Activated naive CD8-positive, alpha-beta T cell treated with anti-CD3 and anti-CD28 coated beads, Interleukin-2, amount 10 ng/mL, durations not matched to agents 7 days and 5 days (primary cell): Measurements from ENCODE around the gene ANAPC2. TPM values are rescaled to one million over a fixed set of nuclear protein-coding genes. Genes with fewer than 3 reads are reported as not detected.
A peak's percentile ranks its signal among the peaks of the same experiment; 100 is the strongest.

Experiments used
- ATAC-seq: fragments of 150-1000 bp; cut with Tn5 transposase; one replicate; pipeline ENCODE4 v1.10.0; 2021; ENCODE audit warnings: low read depth, moderate library complexity
- POLR2A ChIA-PET: fragments of 350-600 bp; sonication (Branson Sonifier 250); formaldehyde crosslinking; loops from one replicate; lab custom pipeline; 2021; ENCODE audit warnings: antibody characterized with exemption; lab: Charles Lee
- DNase-seq: peaks from one replicate; pipeline ENCODE4 v3.0.0; 2021
- H3K27ac Mint-ChIP-seq: one replicate; pipeline ENCODE4 v1.8.0; 2022; ENCODE audit warnings: mild to moderate bottlenecking, mixed read lengths
- H3K27me3 Mint-ChIP-seq: one replicate; pipeline ENCODE4 v1.8.0; 2022; ENCODE audit warnings: mild to moderate bottlenecking, moderate library complexity, mixed read lengths
- H3K36me3 Mint-ChIP-seq: one replicate; pipeline ENCODE4 v1.8.0; 2021; ENCODE audit warnings: mild to moderate bottlenecking, mixed read lengths
- H3K4me1 Mint-ChIP-seq: one replicate; pipeline ENCODE4 v1.8.0; 2021; ENCODE audit warnings: mixed read lengths
- H3K4me3 Mint-ChIP-seq: one replicate; pipeline ENCODE4 v1.8.0; 2022; ENCODE audit warnings: mild to moderate bottlenecking, moderate library complexity, mixed read lengths
- H3K9me3 Mint-ChIP-seq: one replicate; pipeline ENCODE4 v1.8.0; 2021; ENCODE audit warnings: mixed read lengths
- total RNA-seq, 2 experiments: library from RNA; stranded (reverse); gene quantifications; one replicate each; pipeline ENCODE4 v1.2.3, GENCODE V29; 2021

ANAPC2 gene
- total RNA-seq, 2 experiments from 2014 or later: 84.2 to 87.8 TPM

GRCh38 chr9:137202966-137203365 is 14.6 kb upstream of the ANAPC2 start:
- Mint-ChIP-seq H3K36me3 (peaks cover 13% of the 10 kb centered on the region), H3K9me3 (no peaks in the 10 kb centered on the region), H3K27ac (no peak overlapping the region), H3K4me1 (peaks cover 34% of the 10 kb centered on the region), H3K27me3 (no peaks in the 10 kb centered on the region), H3K4me3 (no peak overlapping the region)
- DNase-seq: no peak
- POLR2A ChIA-PET: interaction anchor here (2.1 to 3.5 kb wide), 2 partner anchors 15 kb away, joined by 4 to 42 read pairs; partner anchors contain the start of genes ANAPC2 and SSNA1
- no peak for ATAC-seq

DNA sequence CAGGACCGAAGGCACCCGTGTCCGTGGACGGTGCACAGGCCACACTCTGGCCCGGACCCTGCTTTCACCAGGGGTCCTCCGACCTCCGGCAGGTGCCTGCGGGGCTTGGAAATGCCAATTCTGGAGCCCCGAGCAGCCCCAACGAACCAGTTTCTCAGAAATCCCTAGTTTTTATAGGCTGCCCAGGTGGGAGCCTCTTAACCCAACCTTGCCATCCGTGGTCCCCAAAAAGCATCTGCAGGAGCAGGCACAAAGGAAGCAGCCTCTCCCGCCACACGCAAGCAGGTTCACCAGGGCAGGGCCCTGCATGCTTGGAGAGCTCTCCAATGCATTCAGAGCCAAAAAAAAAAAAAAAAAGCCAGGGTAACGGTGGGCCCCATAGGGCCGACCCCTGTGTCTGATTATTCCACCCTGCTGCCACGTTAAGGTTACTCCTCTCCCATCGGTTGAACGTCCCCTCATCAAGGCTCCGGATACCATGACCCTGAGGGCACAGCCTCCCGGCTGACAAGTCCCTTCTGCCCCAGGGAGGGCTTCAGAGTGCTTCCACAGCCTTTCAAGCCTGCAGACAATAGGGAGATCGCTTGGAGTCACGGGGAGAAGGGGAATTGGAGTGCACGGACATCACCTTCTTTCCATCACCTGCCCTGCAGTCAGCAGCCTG is 13.0 kb upstream of the ANAPC2 start:
- POLR2A ChIA-PET: interaction anchor here (0.6 to 3.5 kb wide), 18 partner anchors 10 to 474 kb away, joined by 3 to 42 read pairs (median 6); partner anchors contain the start of genes ANAPC2, CYSRT1, DPP7 and MAN1B1
- ATAC-seq: no peak
- H3K4me3 Mint-ChIP-seq: peak overlapping the region; percentile 84
- H3K9me3 Mint-ChIP-seq: no peaks in the 10 kb centered on the region
- H3K36me3 Mint-ChIP-seq: no peaks in the 10 kb centered on the region
- no peak for DNase-seq
- peaks cover 21% of the 10 kb centered on the region for H3K4me1 Mint-ChIP-seq
- H3K27me3 Mint-ChIP-seq: no peaks in the 10 kb centered on the region
- H3K27ac Mint-ChIP-seq: peak overlapping the region; percentile 86

DNA sequence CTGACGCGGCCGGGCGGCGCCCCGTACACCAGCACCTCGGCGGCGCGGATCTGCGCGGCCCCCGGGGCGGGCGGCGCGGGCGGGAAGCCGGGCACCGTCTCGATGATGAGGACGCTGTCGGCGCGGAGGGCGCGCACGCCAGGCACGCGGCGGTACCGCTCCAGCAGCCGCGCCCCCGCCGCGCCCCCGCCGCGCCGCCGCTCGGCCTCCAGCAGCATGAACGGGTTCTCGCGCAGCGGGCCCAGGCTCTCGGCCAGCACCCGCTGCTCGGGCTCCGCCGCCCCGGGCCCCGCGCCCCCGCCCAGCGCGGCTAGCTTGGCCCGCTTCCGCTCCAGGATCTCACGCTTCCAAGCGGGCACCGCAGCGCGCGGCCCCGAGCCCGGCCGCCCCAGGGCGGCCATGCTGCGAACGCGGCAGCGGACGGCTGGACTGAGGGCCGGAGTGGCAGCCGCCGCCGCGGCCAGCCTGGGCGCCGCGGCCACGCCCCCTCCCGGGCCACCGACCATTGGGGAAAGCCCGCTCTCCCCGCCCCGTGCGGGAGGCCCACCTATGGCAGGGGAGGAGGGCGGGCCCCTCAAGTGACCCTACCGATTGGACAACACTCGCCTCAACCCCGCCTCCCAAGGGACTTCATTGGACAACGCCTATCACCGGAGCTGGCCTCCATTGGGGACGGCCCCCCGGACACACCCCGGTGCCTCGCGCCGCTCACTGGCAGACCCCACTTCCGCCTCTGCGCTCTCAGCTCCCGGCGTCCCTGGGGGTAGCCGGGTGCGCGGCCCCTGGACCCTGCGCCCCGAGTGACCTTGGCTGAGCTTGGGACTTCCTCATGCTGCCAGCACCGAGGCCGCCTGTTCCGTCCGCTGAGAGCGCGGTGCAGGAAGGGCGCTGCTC is 12.2 kb upstream of the ANAPC2 start, which contains the start of gene TPRN:
TPRN (minus strand) TSS at position 431 of the 894 bp plus-strand sequence; CDS start at position 401, 30 bp downstream.
- Mint-ChIP-seq H3K4me1 (peaks cover 20% of the 10 kb centered on the region), H3K27me3 (no peaks in the 10 kb centered on the region)
- peak; percentile 95 for ATAC-seq

GRCh38 chr9:137199411-137200121 is 11.2 kb upstream of the ANAPC2 start:
- no peaks in the 10 kb centered on the region for H3K27me3 Mint-ChIP-seq
- DNase-seq: no peak
- H3K27ac Mint-ChIP-seq: peak overlapping the region; percentile 51
- ATAC-seq: no peak
- POLR2A ChIA-PET: interaction anchor here (1.2 kb wide), 1 partner anchor 11 kb away, joined by 10 read pairs; no protein-coding TSS in a partner anchor
- H3K4me3 Mint-ChIP-seq: peak overlapping the region; percentile 78
- H3K36me3 Mint-ChIP-seq: no peaks in the 10 kb centered on the region
- H3K4me1 Mint-ChIP-seq: peaks cover 18% of the 10 kb centered on the region
- H3K9me3 Mint-ChIP-seq: no peaks in the 10 kb centered on the region

More for the DNA sequence above, 12.2 kb upstream of the ANAPC2 start, which contains the start of gene TPRN:
- POLR2A ChIA-PET: interaction anchor here (0.6 to 3.5 kb wide), 21 partner anchors 8 to 473 kb away, joined by 3 to 42 read pairs (median 5); partner anchors contain the start of genes ANAPC2, CYSRT1, DPP7 and MAN1B1
- DNase-seq: peak; percentile 95
- no peaks in the 10 kb centered on the region for H3K9me3 Mint-ChIP-seq
- H3K36me3 Mint-ChIP-seq: no peaks in the 10 kb centered on the region
- H3K4me3 Mint-ChIP-seq: peak within 1 kb of the TSS; percentile 84
- H3K27ac Mint-ChIP-seq: peak within 1 kb of the TSS; percentile 86

- no peaks in the 10 kb centered on the region for H3K27me3 Mint-ChIP-seq
- no peak overlapping the region for H3K27ac Mint-ChIP-seq
- H3K4me3 Mint-ChIP-seq: no peak overlapping the region
- DNase-seq (no peak), ATAC-seq (no peak)
- H3K4me1 Mint-ChIP-seq: peaks cover 12% of the 10 kb centered on the region
- POLR2A ChIA-PET: interaction anchor here (0.6 to 1.5 kb wide), 3 partner anchors 10 to 61 kb away, joined by 3 to 10 read pairs (median 4); partner anchors contain the start of gene TUBB4B
- no peaks in the 10 kb centered on the region for H3K36me3 Mint-ChIP-seq
- no peaks in the 10 kb centered on the region for H3K9me3 Mint-ChIP-seq
These were observed 10.5 kb upstream of the ANAPC2 start for GRCh38 chr9:137198902-137199283.

GRCh38 chr9:137198051-137198901 is 9.9 kb upstream of the ANAPC2 start:
- no peak for ATAC-seq
- no peak overlapping the region for H3K4me3 Mint-ChIP-seq
- no peaks in the 10 kb centered on the region for H3K9me3 Mint-ChIP-seq
- H3K27ac Mint-ChIP-seq: no peak overlapping the region
- no peak for DNase-seq
- H3K27me3 Mint-ChIP-seq: no peaks in the 10 kb centered on the region
- POLR2A ChIA-PET: interaction anchor here (0.6 to 1.5 kb wide), 3 partner anchors 9 to 61 kb away, joined by 3 to 10 read pairs (median 4); partner anchors contain the start of gene TUBB4B
- H3K4me1 Mint-ChIP-seq: peaks cover 10% of the 10 kb centered on the region
- H3K36me3 Mint-ChIP-seq: no peaks in the 10 kb centered on the region

DNA sequence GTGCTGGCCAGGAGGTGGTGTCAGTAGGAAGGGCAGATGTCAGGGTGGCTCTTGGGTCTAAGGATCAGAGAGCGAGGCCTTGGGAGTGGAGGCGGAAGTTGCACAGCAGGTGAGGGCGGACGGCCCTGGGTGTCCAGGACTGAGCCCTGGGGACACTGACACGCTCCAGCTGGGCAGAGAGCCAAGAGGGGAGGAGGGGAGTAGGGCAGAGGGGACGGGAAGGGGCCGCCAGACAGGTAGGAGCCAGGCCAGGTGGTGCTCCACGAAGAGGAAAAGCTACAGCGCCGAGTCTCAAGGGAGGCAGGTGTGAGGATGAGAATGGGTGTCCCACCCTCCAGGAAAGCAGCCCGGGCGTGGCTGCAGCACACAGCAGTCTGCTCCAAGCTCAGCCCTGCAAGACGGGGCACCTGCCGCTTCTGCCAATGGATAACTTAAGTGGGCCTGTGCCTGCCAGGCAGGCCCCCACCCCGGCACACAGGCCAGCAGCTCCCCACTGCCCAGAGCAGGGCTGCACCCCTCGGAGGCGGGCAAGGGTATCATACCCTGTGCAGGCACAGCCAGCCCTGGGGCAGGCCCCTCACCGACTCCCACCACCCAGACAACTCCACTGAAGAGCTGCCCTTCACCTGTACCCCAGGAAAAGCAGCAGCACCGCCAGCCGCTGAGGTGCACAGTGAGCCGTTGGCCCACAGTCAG is 7.3 kb upstream of the ANAPC2 start:
- peak overlapping the region; percentile 25 for H3K27ac Mint-ChIP-seq
- no peaks in the 10 kb centered on the region for H3K36me3 Mint-ChIP-seq
- POLR2A ChIA-PET: interaction anchor here (0.7 to 2.0 kb wide), 3 partner anchors 10 to 58 kb away, joined by 3 to 7 read pairs (median 5); partner anchors contain the start of genes NDOR1, TMEM203 and TUBB4B
- H3K4me3 Mint-ChIP-seq: no peak overlapping the region
- no peaks in the 10 kb centered on the region for H3K27me3 Mint-ChIP-seq
- no peaks in the 10 kb centered on the region for H3K9me3 Mint-ChIP-seq
- H3K4me1 Mint-ChIP-seq: peaks cover 2% of the 10 kb centered on the region
- no peak for ATAC-seq
- DNase-seq: no peak

DNA sequence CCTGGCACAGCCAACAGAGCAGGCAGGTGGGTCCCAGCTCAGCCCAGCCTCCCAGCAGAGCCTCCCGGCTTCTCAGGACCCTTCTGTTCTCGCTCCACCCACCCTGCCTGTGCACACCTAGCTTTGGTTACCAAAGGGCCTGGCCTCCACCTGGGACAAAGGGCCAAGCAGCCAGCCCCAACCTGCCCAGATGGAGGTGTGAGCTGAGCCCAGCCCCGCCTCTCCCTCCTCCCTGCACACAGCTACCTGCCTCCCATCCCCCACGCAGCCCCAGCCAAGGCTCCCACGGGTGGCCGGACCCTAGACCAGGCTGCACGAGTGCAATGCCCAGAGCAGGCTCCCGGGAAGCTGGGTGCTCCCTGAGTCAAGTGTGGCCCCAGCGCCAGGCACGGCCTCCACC is 6.5 kb upstream of the ANAPC2 start:
- ATAC-seq (no peak), DNase-seq (no peak)
- Mint-ChIP-seq H3K9me3 (no peaks in the 10 kb centered on the region), H3K36me3 (no peaks in the 10 kb centered on the region), H3K4me3 (no peak overlapping the region), H3K27ac (no peak overlapping the region), H3K27me3 (no peaks in the 10 kb centered on the region), H3K4me1 (peaks cover 2% of the 10 kb centered on the region)
- POLR2A ChIA-PET: interaction anchor here (0.7 to 2.0 kb wide), 2 partner anchors 10 to 46 kb away, joined by 5 to 7 read pairs; partner anchors contain the start of genes NDOR1, TMEM203 and TUBB4B

DNA sequence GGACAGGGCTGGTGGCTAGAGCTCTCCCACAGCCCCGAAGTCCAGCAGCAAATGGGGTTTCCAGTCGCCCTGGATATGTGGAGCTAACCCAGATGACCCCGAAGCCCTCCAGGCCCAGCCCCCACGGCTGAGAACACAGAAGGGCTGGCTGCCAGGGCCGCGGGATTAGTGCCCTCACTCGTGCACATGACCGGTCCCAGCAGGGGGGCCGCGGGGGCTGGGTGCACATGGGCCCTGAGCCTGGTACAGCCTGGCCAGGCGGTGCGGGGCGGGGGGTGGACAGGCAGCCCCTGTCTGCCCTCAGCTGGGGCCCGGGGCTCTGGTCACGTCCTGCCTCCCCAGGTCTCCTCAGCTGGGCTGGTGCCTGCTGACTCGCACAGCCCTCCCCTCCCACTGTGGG is 6.0 kb upstream of the ANAPC2 start:
- no peak overlapping the region for H3K27ac Mint-ChIP-seq
- no peaks in the 10 kb centered on the region for H3K27me3 Mint-ChIP-seq
- H3K36me3 Mint-ChIP-seq: no peaks in the 10 kb centered on the region

DNA sequence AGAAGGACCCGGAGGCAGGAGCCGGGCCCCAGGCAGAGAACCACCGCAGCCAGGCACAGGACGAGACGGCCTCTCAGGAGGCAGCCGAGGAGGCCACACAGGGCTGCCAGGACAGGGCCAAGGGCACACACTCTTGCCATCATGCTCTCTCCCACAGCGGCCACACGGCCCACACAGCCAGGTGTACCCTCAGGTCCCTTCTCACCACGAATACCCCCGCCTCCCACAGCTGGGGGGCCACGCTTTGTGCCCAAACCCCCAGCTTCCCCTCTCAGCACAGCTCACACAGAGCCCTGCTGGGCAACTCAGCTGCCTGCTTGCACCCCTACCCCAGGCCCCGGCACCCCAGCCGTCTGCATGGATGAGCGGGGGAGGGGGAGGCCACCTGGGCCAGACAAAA is 5.4 kb upstream of the ANAPC2 start:
- ATAC-seq (no peak), DNase-seq (no peak)
- H3K4me1 Mint-ChIP-seq: peaks cover 7% of the 10 kb centered on the region
- POLR2A ChIA-PET: interaction anchor here (0.6 kb wide), 1 partner anchor 493 kb away, joined by 3 read pairs; no protein-coding TSS in a partner anchor
- H3K9me3 Mint-ChIP-seq: no peaks in the 10 kb centered on the region
- H3K27ac Mint-ChIP-seq: no peak overlapping the region
- no peaks in the 10 kb centered on the region for H3K27me3 Mint-ChIP-seq
- peaks cover 2% of the 10 kb centered on the region for H3K36me3 Mint-ChIP-seq
- H3K4me3 Mint-ChIP-seq: no peak overlapping the region

More for the DNA sequence above, 6.0 kb upstream of the ANAPC2 start:
- no peak for DNase-seq
- POLR2A ChIA-PET: interaction anchor here (2.0 kb wide), 1 partner anchor 47 kb away, joined by 7 read pairs; the partner anchor contains the start of gene TUBB4B
- Mint-ChIP-seq H3K9me3 (no peaks in the 10 kb centered on the region), H3K4me3 (no peak overlapping the region), H3K4me1 (peaks cover 3% of the 10 kb centered on the region)
- ATAC-seq: no peak

GRCh38 chr9:137192859-137193258 is 4.5 kb upstream of the ANAPC2 start:
- peaks cover 7% of the 10 kb centered on the region for H3K4me1 Mint-ChIP-seq
- no peak overlapping the region for H3K27ac Mint-ChIP-seq
- ATAC-seq (no peak), DNase-seq (no peak)
- no peaks in the 10 kb centered on the region for H3K27me3 Mint-ChIP-seq
- POLR2A ChIA-PET: interaction anchor here (0.6 to 1.4 kb wide), 2 partner anchors 8 to 492 kb away, joined by 3 to 5 read pairs; partner anchors contain the start of gene TPRN
- no peaks in the 10 kb centered on the region for H3K9me3 Mint-ChIP-seq
- peaks cover 2% of the 10 kb centered on the region for H3K36me3 Mint-ChIP-seq
- H3K4me3 Mint-ChIP-seq: no peak overlapping the region
